DND-41 (cell line): ENCODE measurements around the gene GCHFR.

Source experiments
- CTCF ChIP-seq: IDR thresholded peaks from 2 replicates; pipeline ENCODE4 v1.5.1; 2012; ENCODE audit warnings: borderline replicate concordance, low read length, moderate library complexity, mild to moderate bottlenecking; ENCODE audit not compliant: poor library complexity, severe bottlenecking; ENCODE audit errors: extremely low read depth
- EZH2 ChIP-seq: IDR thresholded peaks from 3 replicates; pipeline ENCODE4 v1.6.1; 2012; ENCODE audit warnings: borderline replicate concordance, low read depth, mild to moderate bottlenecking, moderate library complexity, low read length, inconsistent platforms; ENCODE audit not compliant: severe bottlenecking

- TF ChIP-seq CTCF (no peak), EZH2 (no peak)
Observed at GRCh38 chr15:40743485-40743901, 20.4 kb upstream of the GCHFR start.
